Hepatocyte (in vitro differentiated cells): Measurements from ENCODE around the gene NXPH2. TPM values are rescaled to one million over a fixed set of nuclear protein-coding genes. Genes with fewer than 3 reads are reported as not detected.

Experiments
- DNase-seq: peaks from one replicate; pipeline ENCODE4 v3.0.0-alpha.2; 2016; ENCODE audit warnings: low spot score
- H2AFZ ChIP-seq: fragments of 200-600 bp; sonication (generic); 2 replicates; pipeline ENCODE4 v1.6.0; 2016; ENCODE audit warnings: antibody characterized with exemption, mild to moderate bottlenecking
- H3K27ac ChIP-seq: fragments of 200-600 bp; sonication (generic); 2 replicates; pipeline ENCODE4 v1.5.1; 2016; ENCODE audit warnings: mild to moderate bottlenecking
- H3K27me3 ChIP-seq: fragments of 200-600 bp; sonication (generic); 2 replicates; pipeline ENCODE4 v1.6.1; 2016
- H3K36me3 ChIP-seq: fragments of 200-600 bp; sonication (generic); replicated peaks from 2 replicates; pipeline ENCODE4 v1.5.1; 2016; ENCODE audit warnings: low read depth; ENCODE audit not compliant: insufficient read depth
- H3K4me1 ChIP-seq: fragments of 200-600 bp; sonication (generic); 2 replicates; pipeline ENCODE4 v1.5.1; 2016; ENCODE audit warnings: mild to moderate bottlenecking, moderate library complexity; ENCODE audit not compliant: insufficient read depth
- H3K4me2 ChIP-seq: fragments of 200-600 bp; sonication (generic); 2 replicates; pipeline ENCODE4 v1.6.0; 2016
- H3K4me3 ChIP-seq: fragments of 200-600 bp; sonication (generic); 2 replicates; pipeline ENCODE4 v1.5.1; 2016; ENCODE audit warnings: mild to moderate bottlenecking
- H3K79me2 ChIP-seq: fragments of 200-600 bp; sonication (generic); 2 replicates; pipeline ENCODE4 v1.6.0; 2017; ENCODE audit warnings: mild to moderate bottlenecking
- H3K9me2 ChIP-seq: fragments of 200-600 bp; sonication (generic); replicated peaks from 2 replicates; pipeline ENCODE4 v1.6.0; 2017; ENCODE audit warnings: mild to moderate bottlenecking; ENCODE audit not compliant: insufficient read depth
- H3K9me3 ChIP-seq: fragments of 200-600 bp; sonication (generic); 2 replicates; pipeline ENCODE4 v1.5.1; 2016; ENCODE audit warnings: low read depth, mild to moderate bottlenecking
- H4K20me1 ChIP-seq: fragments of 200-600 bp; sonication (generic); 2 replicates; pipeline ENCODE4 v1.6.0; 2016; ENCODE audit warnings: mild to moderate bottlenecking; ENCODE audit not compliant: insufficient read depth, poor library complexity, severe bottlenecking
- EZH2 ChIP-seq: fragments of 200-600 bp; sonication (generic); IDR thresholded peaks from 2 replicates; pipeline ENCODE4 v1.6.1; 2016; ENCODE audit warnings: antibody characterized with exemption, mild to moderate bottlenecking, borderline replicate concordance
- EZH2phosphoT487 ChIP-seq: fragments of 200-600 bp; sonication (generic); IDR thresholded peaks from one replicate; pipeline ENCODE4 v1.6.1; 2018; ENCODE audit warnings: antibody characterized with exemption, mild to moderate bottlenecking, low read depth, moderate library complexity; ENCODE audit not compliant: unreplicated experiment, severe bottlenecking
- WGBS: methylation state at CpG from one replicate; pipeline ENCODE4 v1.1.6; 2016; ENCODE audit warnings: low lambda C conversion rate; ENCODE audit errors: missing lambda C conversion rate; 5-methylcytosine and 5-hydroxymethylcytosine counted together
- polyA plus RNA-seq: library from polyadenylated mRNA; unstranded; fragments of >200 nt; fragmentation: Nextera tagmentation; extraction: Ambion mirVana; gene quantifications from 2 replicates; pipeline ENCODE4 v1.2.1, GENCODE V29; 2016
- total RNA-seq: library from RNA; depleted of rRNA; stranded (reverse); fragments of >200 nt; gene quantifications from 2 replicates; pipeline ENCODE4 v1.2.3, GENCODE V29; 2014
- TF ChIP-seq, protein P1 (sequence below): fragments of 200-600 bp; sonication (generic); IDR thresholded peaks from 2 replicates; pipeline ENCODE4 v1.5.1; 2016; ENCODE audit warnings: antibody characterized with exemption, mild to moderate bottlenecking; ENCODE audit not compliant: poor library complexity

The NXPH2 gene
- total and polyA plus RNA-seq, 2 experiments from 2014 or later: 1.5 to 6.3 TPM

- no peaks in the 10 kb centered on the region for H4K20me1 ChIP-seq
- H3K9me2 ChIP-seq: no peaks in the 10 kb centered on the region
- H3K4me1 ChIP-seq: peaks cover 15% of the 10 kb centered on the region
- TF ChIP-seq EZH2: no peak
- TF ChIP-seq, protein P1, sequence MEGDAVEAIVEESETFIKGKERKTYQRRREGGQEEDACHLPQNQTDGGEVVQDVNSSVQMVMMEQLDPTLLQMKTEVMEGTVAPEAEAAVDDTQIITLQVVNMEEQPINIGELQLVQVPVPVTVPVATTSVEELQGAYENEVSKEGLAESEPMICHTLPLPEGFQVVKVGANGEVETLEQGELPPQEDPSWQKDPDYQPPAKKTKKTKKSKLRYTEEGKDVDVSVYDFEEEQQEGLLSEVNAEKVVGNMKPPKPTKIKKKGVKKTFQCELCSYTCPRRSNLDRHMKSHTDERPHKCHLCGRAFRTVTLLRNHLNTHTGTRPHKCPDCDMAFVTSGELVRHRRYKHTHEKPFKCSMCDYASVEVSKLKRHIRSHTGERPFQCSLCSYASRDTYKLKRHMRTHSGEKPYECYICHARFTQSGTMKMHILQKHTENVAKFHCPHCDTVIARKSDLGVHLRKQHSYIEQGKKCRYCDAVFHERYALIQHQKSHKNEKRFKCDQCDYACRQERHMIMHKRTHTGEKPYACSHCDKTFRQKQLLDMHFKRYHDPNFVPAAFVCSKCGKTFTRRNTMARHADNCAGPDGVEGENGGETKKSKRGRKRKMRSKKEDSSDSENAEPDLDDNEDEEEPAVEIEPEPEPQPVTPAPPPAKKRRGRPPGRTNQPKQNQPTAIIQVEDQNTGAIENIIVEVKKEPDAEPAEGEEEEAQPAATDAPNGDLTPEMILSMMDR: no peak
- TF ChIP-seq EZH2phosphoT487: no peak
- H3K36me3 ChIP-seq: no peaks in the 10 kb centered on the region
- no peaks in the 10 kb centered on the region for H3K9me3 ChIP-seq
- H3K4me3 ChIP-seq: no peak overlapping the region
- H2AFZ ChIP-seq: no peak overlapping the region
- WGBS: 81% methylated on average over 4 of the region's 4 CpGs
- no peak overlapping the region for H3K4me2 ChIP-seq
- peak overlapping the region; percentile 71 for H3K27ac ChIP-seq
- H3K27me3 ChIP-seq: no peaks in the 10 kb centered on the region
- DNase-seq: peak; percentile 9
- H3K79me2 ChIP-seq: no peaks in the 10 kb centered on the region
Measured at GRCh38 chr2:138712212-138712979, 67.8 kb downstream of the NXPH2 start.

- no peak overlapping the region for H2AFZ ChIP-seq
Measured at GRCh38 chr2:138711812-138712211, 68.4 kb downstream of the NXPH2 start.

DNA sequence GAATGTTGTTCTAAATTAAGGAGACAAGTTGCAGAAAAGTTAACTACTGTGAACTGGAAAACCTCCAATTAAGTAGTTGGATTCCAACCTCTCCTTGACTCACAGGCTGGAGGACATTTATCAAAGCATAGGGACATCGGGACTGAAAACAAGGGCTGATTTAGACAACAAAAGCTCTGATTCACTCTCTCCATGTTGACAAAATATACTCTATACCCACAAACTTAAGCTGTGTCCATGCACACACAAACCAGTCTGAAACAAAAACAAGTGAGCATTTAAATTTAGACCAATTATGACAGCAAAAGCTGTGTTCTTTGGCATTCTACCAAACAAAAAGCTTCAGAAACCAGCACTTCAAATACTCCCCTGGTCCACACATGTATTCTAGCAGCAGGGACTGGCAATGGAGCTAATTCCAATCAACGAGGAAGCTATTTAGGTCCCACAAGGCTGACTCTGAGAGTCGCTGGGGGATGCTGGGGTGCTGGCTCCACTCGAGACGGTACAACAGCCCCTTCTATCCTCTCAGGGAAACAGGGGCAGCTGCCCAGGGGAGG, 71.4 kb downstream of the NXPH2 start:
- H2AFZ ChIP-seq: no peak overlapping the region
- no peak overlapping the region for H3K4me3 ChIP-seq
- H3K27ac ChIP-seq: no peak overlapping the region
- 66% methylated on average over 5 of the region's 5 CpGs for WGBS
- H3K79me2 ChIP-seq: no peaks in the 10 kb centered on the region
- H3K4me2 ChIP-seq: no peak overlapping the region
- no peaks in the 10 kb centered on the region for H3K9me2 ChIP-seq
- H3K36me3 ChIP-seq: no peaks in the 10 kb centered on the region
- TF ChIP-seq, protein P1: no peak
- TF ChIP-seq EZH2phosphoT487 (no peak), EZH2 (no peak)
- peaks cover 11% of the 10 kb centered on the region for H3K4me1 ChIP-seq
- H3K9me3 ChIP-seq: no peaks in the 10 kb centered on the region
- no peaks in the 10 kb centered on the region for H4K20me1 ChIP-seq
- DNase-seq: no peak
- no peaks in the 10 kb centered on the region for H3K27me3 ChIP-seq

More at GRCh38 chr2:138711812-138712211, 68.4 kb downstream of the NXPH2 start:
- Histone ChIP-seq H4K20me1 (no peaks in the 10 kb centered on the region), H3K4me1 (peaks cover 15% of the 10 kb centered on the region), H3K4me3 (no peak overlapping the region), H3K27ac (peak overlapping the region; percentile 71), H3K4me2 (no peak overlapping the region), H3K27me3 (no peaks in the 10 kb centered on the region), H3K9me3 (no peaks in the 10 kb centered on the region), H3K36me3 (no peaks in the 10 kb centered on the region), H3K9me2 (no peaks in the 10 kb centered on the region), H3K79me2 (no peaks in the 10 kb centered on the region)
- TF ChIP-seq, protein P1: no peak
- TF ChIP-seq EZH2phosphoT487: no peak
- TF ChIP-seq EZH2: no peak
- DNase-seq: peak; percentile 10
- 98% methylated on average over 3 of the region's 3 CpGs for WGBS
